C4-2B (cell line): ENCODE measurements around the gene INPP4B.

Experiments
- H3K27ac ChIP-seq: fragments of 450-650 bp; 2 replicates; pipeline ENCODE4 v1.5.1; 2017
- CTCF ChIP-seq: fragments of 450-650 bp; conservative IDR thresholded peaks from 2 replicates; pipeline ENCODE4 v1.5.1; 2017; ENCODE audit warnings: mild to moderate bottlenecking
- ZFX ChIP-seq: fragments of 450-650 bp; IDR thresholded peaks from 2 replicates; pipeline ENCODE4 v1.6.1; 2017

INPP4B gene

DNA sequence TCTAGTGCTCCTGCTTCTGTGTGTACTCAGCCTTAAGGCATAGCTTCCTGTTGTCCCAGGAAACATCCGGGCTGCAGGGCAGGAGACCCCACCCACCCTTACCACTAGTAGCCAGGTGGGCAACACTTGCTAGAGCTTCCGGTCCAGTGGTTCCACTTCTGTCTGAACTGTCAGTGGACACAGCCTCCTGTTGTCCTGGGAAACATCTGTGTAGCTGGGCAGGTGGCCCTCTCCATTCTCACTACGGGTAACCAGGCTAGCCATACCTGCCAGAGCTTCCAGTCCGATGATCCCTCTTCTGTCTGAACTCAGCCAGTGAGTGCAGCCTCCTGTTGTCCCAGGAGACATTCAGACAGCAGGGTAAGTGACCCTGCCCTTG lies 372.2 kb downstream of the INPP4B start:
- H3K27ac ChIP-seq: peak overlapping the region; percentile 20
- no peak for TF ChIP-seq ZFX

DNA sequence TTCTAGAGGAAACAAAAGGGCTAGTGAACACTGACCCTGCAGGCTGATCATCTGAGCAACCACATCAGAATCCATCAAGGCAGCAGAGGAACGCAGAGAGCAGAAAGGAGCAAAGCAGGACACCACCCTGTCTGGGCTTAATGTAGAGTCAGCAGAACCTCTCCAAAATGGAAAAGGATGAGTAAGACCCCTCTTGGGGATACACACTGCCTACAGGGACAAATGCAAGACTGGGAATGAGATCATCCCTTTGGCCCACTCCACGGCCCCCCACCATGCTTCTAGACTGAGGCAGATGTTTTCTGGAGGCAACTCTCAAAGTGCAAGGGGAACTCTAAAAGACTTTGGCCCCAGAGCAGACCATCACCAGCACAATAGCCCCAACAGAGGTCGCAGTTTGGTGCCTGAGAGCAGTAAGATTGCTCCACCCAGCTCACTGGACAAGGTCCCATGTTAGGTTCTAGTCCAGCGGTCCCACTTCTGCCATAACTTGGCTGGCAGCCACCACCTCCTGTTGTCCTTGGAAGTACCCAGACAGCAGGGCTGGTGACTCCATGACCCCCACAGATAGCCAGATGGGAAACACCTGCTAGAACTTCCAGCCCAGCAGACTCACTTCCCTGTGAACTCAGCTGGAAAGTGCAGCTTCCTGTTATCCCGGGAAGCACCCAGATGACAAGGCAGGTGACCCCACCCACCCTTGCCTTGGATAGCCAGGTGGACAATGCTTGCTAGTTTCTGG lies 372.7 kb downstream of the INPP4B start:
- H3K27ac ChIP-seq: peak overlapping the region; percentile 20
- TF ChIP-seq ZFX: no peak

GRCh38 chr4:142467088-142467487 lies 379.0 kb downstream of the INPP4B start:
- H3K27ac ChIP-seq: no peak overlapping the region
- TF ChIP-seq CTCF (no peak), ZFX (no peak)

DNA sequence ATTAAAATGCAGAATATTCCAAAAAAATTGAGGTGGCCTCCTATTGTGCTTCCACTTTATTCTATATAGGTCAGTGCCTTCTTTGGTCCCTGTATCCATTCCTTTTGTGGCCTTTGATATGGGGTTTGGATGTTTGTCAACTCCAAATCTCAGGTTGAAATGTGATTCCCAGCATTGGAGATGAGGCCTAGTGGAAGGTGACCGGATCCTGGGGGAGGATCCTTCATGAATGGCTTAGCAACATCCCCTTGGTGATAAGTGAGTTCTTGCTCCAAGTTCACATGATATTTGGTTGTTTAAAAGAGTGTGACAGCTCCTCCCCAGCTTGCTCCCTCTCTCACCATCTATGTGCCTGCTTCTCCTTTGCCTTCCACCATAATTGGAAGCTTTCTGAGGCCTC lies 380.6 kb downstream of the INPP4B start:
- H3K27ac ChIP-seq: no peak overlapping the region
- no peak for TF ChIP-seq CTCF
- TF ChIP-seq ZFX: no peak

- TF ChIP-seq ZFX (no peak), CTCF (no peak)
- no peak overlapping the region for H3K27ac ChIP-seq
Observed at GRCh38 chr4:142463206-142463605, 382.9 kb downstream of the INPP4B start.

DNA sequence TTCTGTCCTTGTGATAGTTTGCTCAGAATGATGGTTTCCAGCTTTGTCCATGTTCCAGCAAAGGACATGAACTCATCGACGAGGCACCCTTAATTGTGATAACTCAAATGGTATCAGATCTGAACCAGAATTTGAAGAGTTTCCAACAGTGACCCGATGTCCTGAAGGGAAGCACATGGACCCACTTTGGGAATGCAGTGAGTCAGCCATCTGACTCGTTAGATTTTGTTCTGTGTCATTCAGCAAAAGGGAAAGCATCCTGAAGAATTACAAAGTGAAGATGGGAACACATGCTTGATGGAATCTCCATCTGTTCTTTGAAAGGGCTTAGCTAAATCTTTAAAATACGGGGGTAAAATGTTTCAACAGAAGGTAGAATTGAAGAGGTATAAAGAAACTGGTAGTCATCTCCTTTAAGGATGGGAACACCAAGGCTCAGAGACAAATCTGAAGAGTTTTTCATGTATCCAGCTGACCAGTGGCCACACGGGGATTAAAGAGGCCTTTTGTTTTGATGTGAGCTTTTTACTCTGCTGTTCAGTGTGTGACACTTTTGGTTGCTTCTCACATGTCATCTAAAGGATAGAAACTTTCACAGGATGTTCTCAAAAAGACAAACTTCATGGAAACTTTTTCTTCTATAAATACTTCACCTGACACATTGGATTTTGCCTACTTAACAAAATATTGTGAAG lies 393.8 kb downstream of the INPP4B start:
- no peak overlapping the region; the same call in 1 of the 2 replicates for H3K27ac ChIP-seq
- TF ChIP-seq ZFX (no peak), CTCF (no peak)

DNA sequence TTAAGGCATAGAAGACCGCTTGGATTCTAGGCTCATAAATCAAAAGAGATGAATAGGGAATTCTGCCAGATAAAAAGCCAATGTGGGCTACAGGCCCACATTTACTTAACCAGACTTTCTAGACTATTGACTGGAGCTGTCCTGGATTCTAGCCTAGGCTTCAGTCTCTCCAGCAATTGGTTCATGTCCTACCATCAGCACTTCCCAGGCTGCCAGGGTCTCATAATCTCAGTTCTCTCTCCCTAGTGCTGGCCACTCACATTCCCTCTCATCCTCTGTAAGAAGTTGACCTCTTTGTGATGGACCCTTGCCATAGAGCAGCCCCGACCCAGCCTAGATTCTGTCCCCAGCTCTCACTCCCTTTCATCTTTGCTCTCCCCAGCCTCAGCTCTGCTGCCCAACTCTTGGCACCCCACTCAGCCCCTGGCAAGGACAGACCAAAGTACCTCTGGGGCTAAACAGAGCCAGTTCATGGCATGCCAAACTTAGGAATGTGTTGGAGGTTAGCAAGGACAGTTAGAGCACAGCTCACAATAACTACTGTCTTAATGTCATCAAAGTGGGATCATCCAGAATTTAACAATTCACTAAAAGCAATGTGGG lies 396.2 kb downstream of the INPP4B start:
- TF ChIP-seq ZFX (no peak), CTCF (no peak)

GRCh38 chr4:142447009-142447408 lies 399.1 kb downstream of the INPP4B start:
- no peak for TF ChIP-seq ZFX
- TF ChIP-seq CTCF: no peak
- no peak overlapping the region for H3K27ac ChIP-seq

More for the DNA sequence above, 396.2 kb downstream of the INPP4B start:
- H3K27ac ChIP-seq: no peak overlapping the region
